ENCODE results near the gene ADCY1.

DNA sequence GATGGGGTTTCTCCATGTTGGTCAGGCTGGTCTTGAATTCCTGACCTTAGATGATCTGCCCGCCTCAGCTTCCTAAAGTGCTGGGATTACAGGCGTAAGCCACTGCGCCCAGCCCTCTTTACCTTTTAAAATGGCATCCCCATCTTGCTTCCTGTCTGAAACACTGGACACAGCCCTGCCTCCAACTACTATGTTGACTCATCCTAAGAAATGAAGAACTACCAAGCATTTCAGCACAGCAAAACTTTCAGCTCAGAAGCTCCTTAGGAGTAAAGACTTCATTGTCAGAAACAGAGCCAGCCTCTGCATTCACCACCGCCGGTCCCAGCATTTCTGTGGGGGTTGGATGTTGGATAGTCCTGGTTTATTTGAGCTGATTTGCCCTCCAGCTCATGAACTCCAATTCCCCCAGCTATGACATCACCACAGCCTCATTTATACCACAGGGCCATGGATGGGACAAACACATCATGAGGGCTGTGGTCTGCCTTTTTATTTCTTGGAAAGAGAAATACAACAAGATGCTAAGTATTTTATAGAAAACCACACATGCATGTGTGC is 123.5 kb downstream of the ADCY1 start:
- TF ChIP-seq, protein P1, sequence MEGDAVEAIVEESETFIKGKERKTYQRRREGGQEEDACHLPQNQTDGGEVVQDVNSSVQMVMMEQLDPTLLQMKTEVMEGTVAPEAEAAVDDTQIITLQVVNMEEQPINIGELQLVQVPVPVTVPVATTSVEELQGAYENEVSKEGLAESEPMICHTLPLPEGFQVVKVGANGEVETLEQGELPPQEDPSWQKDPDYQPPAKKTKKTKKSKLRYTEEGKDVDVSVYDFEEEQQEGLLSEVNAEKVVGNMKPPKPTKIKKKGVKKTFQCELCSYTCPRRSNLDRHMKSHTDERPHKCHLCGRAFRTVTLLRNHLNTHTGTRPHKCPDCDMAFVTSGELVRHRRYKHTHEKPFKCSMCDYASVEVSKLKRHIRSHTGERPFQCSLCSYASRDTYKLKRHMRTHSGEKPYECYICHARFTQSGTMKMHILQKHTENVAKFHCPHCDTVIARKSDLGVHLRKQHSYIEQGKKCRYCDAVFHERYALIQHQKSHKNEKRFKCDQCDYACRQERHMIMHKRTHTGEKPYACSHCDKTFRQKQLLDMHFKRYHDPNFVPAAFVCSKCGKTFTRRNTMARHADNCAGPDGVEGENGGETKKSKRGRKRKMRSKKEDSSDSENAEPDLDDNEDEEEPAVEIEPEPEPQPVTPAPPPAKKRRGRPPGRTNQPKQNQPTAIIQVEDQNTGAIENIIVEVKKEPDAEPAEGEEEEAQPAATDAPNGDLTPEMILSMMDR (conservative IDR thresholded peaks at IDR 0.05; ENCODE audit: low read depth, low read length): no peak
- TF ChIP-seq EZH2phosphoT487 (IDR thresholded peaks at IDR 0.05; ENCODE audit: borderline replicate concordance, low read length) (no peak), EZH2 (IDR thresholded peaks at IDR 0.05; ENCODE audit: low read length, unreplicated experiment) (no peak)

Data from PC-3 (cell line).